ENCODE measurements around the gene RPL18.
"Not testable (repeated sequence)": the region's sequence is repeated elsewhere in the genome, so short reads cannot be mapped to it uniquely, and the experiment has no call there.

Gene RPL18

DNA sequence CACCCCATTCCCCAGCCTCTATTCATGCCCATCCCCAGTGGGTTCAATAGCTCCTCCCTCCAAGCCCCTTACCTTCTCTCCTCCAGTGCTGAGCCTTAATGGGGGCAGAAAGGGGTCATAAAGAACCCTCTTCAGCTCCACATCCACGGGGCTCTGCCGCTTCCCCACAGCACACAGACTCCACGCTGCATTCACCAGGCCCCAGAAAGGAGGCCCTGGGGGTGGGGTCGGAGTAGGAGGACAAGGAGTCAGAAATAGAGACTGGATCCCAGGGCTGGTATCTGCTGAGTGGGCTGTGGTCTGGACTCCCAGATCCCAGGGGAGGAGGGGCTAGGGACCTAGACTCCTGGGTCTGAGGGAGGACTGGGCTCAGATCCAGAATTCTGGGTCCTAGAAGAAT, 25.4 kb upstream of the RPL18 start:
- DNase-seq, result no peak

GRCh38 chr19:48642862-48643261, 23.9 kb upstream of the RPL18 start:
- DNase-seq, result no peak

- DNase-seq, result no peak
These were observed 22.9 kb upstream of the RPL18 start for GRCh38 chr19:48641850-48642249.

- no peak for DNase-seq
These were observed 20.8 kb upstream of the RPL18 start for GRCh38 chr19:48639483-48640375.

DNA sequence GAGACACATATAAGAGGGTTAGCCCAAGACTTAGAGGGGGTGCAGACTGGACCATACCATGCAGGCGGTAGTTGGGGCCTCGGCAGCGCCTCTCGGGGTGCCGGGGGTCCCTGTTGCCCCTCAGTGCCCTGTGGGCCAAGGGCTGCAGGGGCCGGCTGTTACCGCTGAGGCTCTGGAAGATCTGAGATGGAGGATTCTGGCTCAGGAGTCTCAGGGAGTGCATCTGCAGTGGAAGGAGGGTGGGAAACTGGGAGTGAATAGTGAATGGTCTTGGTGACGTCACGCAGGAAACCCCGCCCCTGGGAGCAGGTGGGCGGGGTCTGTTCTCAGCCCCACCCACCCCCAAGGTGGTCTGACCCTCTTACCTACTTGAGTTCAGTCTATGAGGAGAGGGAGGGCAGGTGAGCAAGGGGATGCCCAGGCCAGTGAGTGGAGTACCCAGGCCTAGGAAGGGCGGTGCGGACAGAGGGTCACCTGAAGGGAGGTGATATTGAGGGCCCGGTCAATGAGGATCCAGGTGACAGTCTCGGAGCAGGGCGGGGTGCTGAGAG, 19.9 kb upstream of the RPL18 start:
- DNase-seq, result no peak

GRCh38 chr19:48637948-48638830, 19.2 kb upstream of the RPL18 start:
- DNase-seq, result peak; percentile 93

DNA sequence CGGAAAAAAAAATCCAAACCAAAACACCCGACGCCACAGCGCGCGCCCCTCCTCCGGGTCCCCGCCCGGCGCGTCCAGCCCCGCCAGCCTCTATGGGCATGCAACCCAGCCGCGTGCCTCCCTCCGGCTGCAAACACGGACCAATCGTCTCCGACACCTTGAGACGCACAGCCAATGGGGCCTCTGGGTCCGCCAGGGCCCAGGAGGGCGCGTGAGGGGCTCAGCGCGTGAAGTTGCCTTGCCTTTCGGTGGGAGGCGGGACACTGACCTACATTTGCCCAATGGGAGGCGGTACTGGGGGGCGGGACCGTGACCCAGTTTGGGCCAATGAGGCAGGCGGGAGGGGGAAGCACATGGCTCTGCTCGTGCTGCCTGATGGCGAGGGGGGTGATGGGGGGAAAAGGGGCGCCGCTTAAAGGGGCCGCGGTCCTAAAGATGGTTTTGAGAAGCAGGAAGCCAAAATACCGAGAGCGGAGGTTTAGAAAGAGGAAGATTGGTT, 18.5 kb upstream of the RPL18 start:
- peak; percentile 96 for DNase-seq

- no peak for DNase-seq
These were observed 18.0 kb upstream of the RPL18 start, which contains the start of gene DBP for GRCh38 chr19:48636859-48637448. TSS of gene DBP (minus strand) at chr19:48637379. CDS start at chr19:48636994, 385 bp downstream.

DNA sequence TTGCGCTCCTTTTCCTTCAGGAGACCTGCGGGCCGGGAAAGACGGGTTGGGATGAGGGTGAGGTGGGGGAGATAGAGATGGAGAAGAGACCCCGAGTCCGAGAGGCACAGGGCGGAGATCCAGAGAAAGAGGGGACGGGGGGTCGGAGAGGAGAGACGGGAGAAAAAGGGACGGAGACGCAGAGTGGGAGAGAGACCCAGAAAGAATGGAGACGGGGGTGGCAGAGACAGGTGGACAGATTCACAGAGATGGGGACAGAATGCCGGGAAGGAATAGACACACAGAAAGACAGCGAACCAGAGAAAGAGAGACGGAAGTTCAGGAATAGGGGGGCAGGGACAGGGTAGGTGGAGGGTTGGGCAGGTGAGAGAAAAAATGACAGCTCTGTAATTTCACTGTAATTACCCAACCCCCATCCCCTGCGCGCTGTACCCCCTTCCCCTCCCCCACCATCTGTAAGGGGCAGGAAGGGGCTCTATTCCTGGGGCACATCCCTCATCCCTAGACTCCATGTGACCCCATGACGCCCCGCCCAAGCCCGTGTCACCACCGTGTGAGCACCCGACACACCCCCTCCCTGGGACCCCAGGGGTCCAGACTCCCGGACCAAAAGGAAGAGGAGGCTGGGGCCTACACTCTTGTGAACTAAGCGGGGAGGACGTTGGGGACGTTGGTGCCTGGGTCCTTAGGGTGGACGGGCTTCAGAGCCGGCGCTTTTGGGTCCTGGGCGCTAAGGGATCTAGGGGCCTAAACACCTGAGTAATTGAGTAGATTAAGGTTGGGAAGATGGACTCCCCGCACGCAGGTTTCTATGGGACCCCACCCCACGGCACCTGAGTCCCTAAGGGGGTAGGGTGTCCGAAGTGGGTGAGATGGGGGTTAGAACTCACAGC, 17.2 kb upstream of the RPL18 start:
- DNase-seq, result no peak

- no peak for DNase-seq
These were observed 16.4 kb upstream of the RPL18 start for GRCh38 chr19:48635263-48635965.

DNA sequence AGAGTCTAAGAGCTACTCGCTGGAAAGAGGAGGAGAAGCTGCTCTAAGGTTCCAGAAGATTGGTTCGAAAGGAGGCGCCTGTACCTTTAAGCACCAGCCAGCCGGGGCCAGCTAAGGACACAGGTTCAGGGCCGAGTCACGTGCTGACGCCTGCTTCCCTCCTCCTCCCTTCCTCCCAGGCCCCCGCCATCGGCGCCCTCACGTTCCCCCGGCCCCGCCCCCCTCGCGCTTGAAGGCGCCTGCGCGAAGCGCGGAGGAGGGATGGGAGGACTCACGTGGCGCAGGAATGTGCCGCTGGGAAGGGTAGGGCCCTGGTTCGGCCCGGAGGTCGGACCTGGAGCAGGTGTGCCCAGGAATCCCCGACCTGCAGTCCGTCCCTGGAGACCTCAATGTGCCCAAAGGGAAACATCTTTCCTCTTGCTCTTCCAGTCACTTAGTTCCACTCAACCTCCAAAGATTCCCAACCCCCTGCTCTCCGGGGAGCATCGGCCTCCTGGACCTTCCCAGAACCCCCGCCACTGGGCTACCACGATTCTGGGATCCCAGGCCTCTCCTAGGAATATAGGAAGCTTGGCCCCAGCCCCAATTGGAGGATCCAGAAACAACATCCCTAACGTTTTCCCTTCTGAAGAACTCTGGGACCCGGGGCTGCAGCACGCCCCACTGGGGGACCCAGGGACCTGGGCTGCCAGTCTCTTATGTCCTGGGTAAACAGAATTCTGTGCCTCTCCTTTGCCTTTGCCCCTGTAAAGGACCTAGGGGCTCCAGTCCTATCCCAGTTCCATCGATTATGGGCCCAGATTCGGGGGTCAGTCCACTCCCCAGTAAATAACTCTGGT, 15.7 kb upstream of the RPL18 start:
- DNase-seq, result peak; percentile 92

DNA sequence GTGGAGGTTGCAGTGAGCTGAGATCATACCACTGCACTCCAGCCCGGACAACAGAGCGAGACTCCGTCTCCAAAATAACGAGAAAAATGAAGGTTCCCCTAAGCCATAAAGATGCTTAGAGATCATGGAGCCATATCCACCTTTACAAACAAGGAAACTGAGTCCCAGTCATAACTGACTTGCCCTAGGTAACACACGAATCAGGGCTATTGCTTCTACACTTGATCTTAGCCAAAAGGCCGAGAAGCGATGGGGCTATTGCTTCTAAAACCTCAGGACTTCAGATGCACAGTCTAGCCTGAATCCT, 15.0 kb upstream of the RPL18 start:
- no peak for DNase-seq

DNA sequence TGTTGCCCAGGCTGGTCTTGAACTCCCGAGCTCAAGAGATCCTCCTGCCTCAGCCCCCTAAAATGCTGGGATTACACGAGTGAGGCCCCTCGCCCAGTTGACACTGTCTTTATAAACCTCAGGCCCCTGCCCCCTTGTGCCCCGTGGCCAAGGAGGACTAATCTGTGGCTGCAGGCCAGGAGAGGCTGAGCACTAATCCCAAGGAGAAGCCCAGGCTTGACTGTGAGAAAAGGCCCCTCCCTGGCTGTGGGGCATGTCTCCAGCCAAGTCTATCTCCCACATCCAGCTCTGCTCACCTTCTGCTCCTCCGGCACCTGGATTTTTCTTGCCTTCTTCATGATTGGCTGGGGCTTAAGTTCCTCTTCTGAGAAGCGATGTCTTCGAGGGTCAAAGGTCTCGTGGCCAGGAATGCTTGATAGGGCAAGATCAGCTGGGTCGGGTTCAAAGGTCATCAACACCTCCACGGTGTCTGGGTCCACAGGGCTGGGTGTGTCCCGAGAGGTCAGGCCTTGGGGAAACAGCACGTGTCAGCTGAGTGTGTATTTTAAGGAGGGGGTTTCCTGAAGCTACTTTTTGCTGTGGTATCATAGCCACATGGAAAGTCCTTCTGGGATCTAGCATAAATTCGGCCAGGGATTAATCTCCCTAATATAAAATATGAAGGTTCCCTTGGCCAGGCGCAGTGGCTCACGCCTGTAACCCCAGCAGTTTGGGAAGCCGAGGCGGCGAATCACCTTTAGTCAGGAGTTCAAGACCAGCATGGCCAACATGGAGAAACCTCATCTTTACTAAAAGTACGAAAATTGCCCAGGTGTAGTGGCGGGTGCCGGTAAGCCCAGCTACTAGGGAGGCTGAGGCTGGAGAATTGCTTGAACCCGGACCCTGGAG, 14.4 kb upstream of the RPL18 start:
- DNase-seq, result no peak

GRCh38 chr19:48632692-48633147, 13.7 kb upstream of the RPL18 start:
- DNase-seq, result peak; percentile 19

DNA sequence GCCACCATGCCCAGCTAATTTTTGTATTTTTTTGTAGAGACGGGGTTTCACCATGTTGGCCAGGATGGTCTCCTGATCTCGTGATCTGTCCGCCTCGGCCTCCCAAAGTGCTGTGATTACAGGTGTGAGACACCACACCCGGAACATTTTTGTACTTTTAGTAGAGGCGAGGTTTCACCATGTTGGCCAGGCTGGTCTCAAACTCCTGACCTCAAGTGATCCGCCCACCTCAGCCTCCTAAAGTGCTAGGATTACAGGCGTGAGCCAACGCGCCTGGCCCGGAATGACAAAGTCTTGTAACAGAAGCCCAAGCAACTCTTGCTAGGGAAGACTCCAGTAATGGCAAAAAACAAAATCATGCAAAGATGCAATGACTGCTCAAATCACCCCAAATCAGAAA, 13.3 kb upstream of the RPL18 start:
- not testable (repeated sequence) for DNase-seq

GRCh38 chr19:48631225-48631624, 12.2 kb upstream of the RPL18 start:
- DNase-seq, result no peak

- no peak for DNase-seq
These were observed 11.5 kb upstream of the RPL18 start for GRCh38 chr19:48630296-48631063.

- no peak for DNase-seq
These were observed 10.8 kb upstream of the RPL18 start for GRCh38 chr19:48629599-48630295.

Data from HCEC 1CT (cell line).